ENCODE measurements around the gene NUP210.

NUP210 gene

GRCh38 chr3:13372656-13373055 is 47.5 kb downstream of the NUP210 start:
- Histone ChIP-seq H3K4me1 (ENCODE audit: control insufficient read depth, insufficient read depth, low read length, poor library complexity, severe bottlenecking) (peaks cover 8% of the 10 kb centered on the region), H3K27ac (ENCODE audit: low read depth, low read length, severe bottlenecking) (no peak overlapping the region), H3K9me3 (ENCODE audit: control insufficient read depth, low read length) (no peaks in the 10 kb centered on the region), H3K4me3 (ENCODE audit: extremely low read depth, insufficient read depth, low read length, poor library complexity, severe bottlenecking) (no peak overlapping the region), H3K36me3 (ENCODE audit: control insufficient read depth, insufficient read depth, low read length) (no peaks in the 10 kb centered on the region)
- WGBS, 2 experiments (ENCODE audit: insufficient coverage in 2 of 2): 89 to 92% methylated on average over 3 to 8 of the region's 8 CpGs

- Histone ChIP-seq H3K9me3 (ENCODE audit: control insufficient read depth, low read length) (no peaks in the 10 kb centered on the region), H3K4me1 (ENCODE audit: control insufficient read depth, insufficient read depth, low read length, poor library complexity, severe bottlenecking) (peaks cover 8% of the 10 kb centered on the region), H3K4me3 (ENCODE audit: extremely low read depth, insufficient read depth, low read length, poor library complexity, severe bottlenecking) (no peak overlapping the region), H3K27ac (ENCODE audit: low read depth, low read length, severe bottlenecking) (no peak overlapping the region), H3K36me3 (ENCODE audit: control insufficient read depth, insufficient read depth, low read length) (no peaks in the 10 kb centered on the region)
- WGBS, 2 experiments (ENCODE audit: insufficient coverage in 2 of 2): 92 to 96% methylated on average over 4 of the region's 4 CpGs
Measured at GRCh38 chr3:13372126-13372525, 48.0 kb downstream of the NUP210 start.

GRCh38 chr3:13371100-13372075 is 48.7 kb downstream of the NUP210 start:
- WGBS, 2 experiments (ENCODE audit: insufficient coverage in 2 of 2): 87 to 92% methylated on average over 16 to 17 of the region's 17 CpGs
- Histone ChIP-seq H3K36me3 (ENCODE audit: control insufficient read depth, insufficient read depth, low read length) (no peaks in the 10 kb centered on the region), H3K4me1 (ENCODE audit: control insufficient read depth, insufficient read depth, low read length, poor library complexity, severe bottlenecking) (peaks cover 8% of the 10 kb centered on the region)

GRCh38 chr3:13370609-13371008 is 49.5 kb downstream of the NUP210 start:
- Histone ChIP-seq H3K9me3 (ENCODE audit: control insufficient read depth, low read length) (no peaks in the 10 kb centered on the region), H3K27ac (ENCODE audit: low read depth, low read length, severe bottlenecking) (no peak overlapping the region), H3K36me3 (ENCODE audit: control insufficient read depth, insufficient read depth, low read length) (no peaks in the 10 kb centered on the region), H3K4me1 (ENCODE audit: control insufficient read depth, insufficient read depth, low read length, poor library complexity, severe bottlenecking) (peaks cover 8% of the 10 kb centered on the region), H3K4me3 (ENCODE audit: extremely low read depth, insufficient read depth, low read length, poor library complexity, severe bottlenecking) (no peak overlapping the region)
- WGBS, 2 experiments (ENCODE audit: insufficient coverage in 2 of 2): 88 to 89% methylated on average over 10 of the region's 10 CpGs

More at GRCh38 chr3:13371100-13372075, 48.7 kb downstream of the NUP210 start:
- Histone ChIP-seq H3K4me3 (ENCODE audit: extremely low read depth, insufficient read depth, low read length, poor library complexity, severe bottlenecking) (no peak overlapping the region), H3K9me3 (ENCODE audit: control insufficient read depth, low read length) (no peaks in the 10 kb centered on the region), H3K27ac (ENCODE audit: low read depth, low read length, severe bottlenecking) (no peak overlapping the region)

GRCh38 chr3:13370055-13370454 is 50.1 kb downstream of the NUP210 start:
- Histone ChIP-seq H3K4me3 (ENCODE audit: extremely low read depth, insufficient read depth, low read length, poor library complexity, severe bottlenecking) (no peak overlapping the region), H3K36me3 (ENCODE audit: control insufficient read depth, insufficient read depth, low read length) (no peaks in the 10 kb centered on the region), H3K9me3 (ENCODE audit: control insufficient read depth, low read length) (no peaks in the 10 kb centered on the region), H3K4me1 (ENCODE audit: control insufficient read depth, insufficient read depth, low read length, poor library complexity, severe bottlenecking) (peaks cover 12% of the 10 kb centered on the region), H3K27ac (ENCODE audit: low read depth, low read length, severe bottlenecking) (no peak overlapping the region)
- WGBS, 2 experiments (ENCODE audit: insufficient coverage in 2 of 2): 69 to 89% methylated on average over 1 to 3 of the region's 3 CpGs

- no peak overlapping the region for H3K4me3 ChIP-seq (ENCODE audit: extremely low read depth, insufficient read depth, low read length, poor library complexity, severe bottlenecking)
- no peak overlapping the region for H3K27ac ChIP-seq (ENCODE audit: low read depth, low read length, severe bottlenecking)
- H3K9me3 ChIP-seq (ENCODE audit: control insufficient read depth, low read length): no peaks in the 10 kb centered on the region
- H3K36me3 ChIP-seq (ENCODE audit: control insufficient read depth, insufficient read depth, low read length): no peaks in the 10 kb centered on the region
- 90 to 97% methylated on average over 3 to 4 of the region's 6 CpGs for WGBS, 2 experiments (ENCODE audit: insufficient coverage in 2 of 2)
- peaks cover 18% of the 10 kb centered on the region for H3K4me1 ChIP-seq (ENCODE audit: control insufficient read depth, insufficient read depth, low read length, poor library complexity, severe bottlenecking)
Measured at GRCh38 chr3:13368834-13369233, 51.3 kb downstream of the NUP210 start.

- Histone ChIP-seq H3K4me1 (ENCODE audit: control insufficient read depth, insufficient read depth, low read length, poor library complexity, severe bottlenecking) (peaks cover 18% of the 10 kb centered on the region), H3K27ac (ENCODE audit: low read depth, low read length, severe bottlenecking) (no peak overlapping the region), H3K9me3 (ENCODE audit: control insufficient read depth, low read length) (no peaks in the 10 kb centered on the region), H3K4me3 (ENCODE audit: extremely low read depth, insufficient read depth, low read length, poor library complexity, severe bottlenecking) (no peak overlapping the region), H3K36me3 (ENCODE audit: control insufficient read depth, insufficient read depth, low read length) (no peaks in the 10 kb centered on the region)
- 86 to 98% methylated on average over 5 to 6 of the region's 7 CpGs for WGBS, 2 experiments (ENCODE audit: insufficient coverage in 2 of 2)
Measured at GRCh38 chr3:13367728-13368127, 52.4 kb downstream of the NUP210 start.

- Histone ChIP-seq H3K27ac (ENCODE audit: low read depth, low read length, severe bottlenecking) (no peak overlapping the region), H3K4me3 (ENCODE audit: extremely low read depth, insufficient read depth, low read length, poor library complexity, severe bottlenecking) (no peak overlapping the region), H3K36me3 (ENCODE audit: control insufficient read depth, insufficient read depth, low read length) (no peaks in the 10 kb centered on the region), H3K4me1 (ENCODE audit: control insufficient read depth, insufficient read depth, low read length, poor library complexity, severe bottlenecking) (peaks cover 11% of the 10 kb centered on the region), H3K9me3 (ENCODE audit: control insufficient read depth, low read length) (no peaks in the 10 kb centered on the region)
- WGBS, 2 experiments (ENCODE audit: insufficient coverage in 2 of 2): 89 to 93% methylated on average over 20 to 24 of the region's 24 CpGs
Measured at GRCh38 chr3:13365390-13366379, 54.4 kb downstream of the NUP210 start.

- Histone ChIP-seq H3K27ac (ENCODE audit: low read depth, low read length, severe bottlenecking) (no peak overlapping the region), H3K36me3 (ENCODE audit: control insufficient read depth, insufficient read depth, low read length) (no peaks in the 10 kb centered on the region), H3K4me3 (ENCODE audit: extremely low read depth, insufficient read depth, low read length, poor library complexity, severe bottlenecking) (no peak overlapping the region), H3K9me3 (ENCODE audit: control insufficient read depth, low read length) (no peaks in the 10 kb centered on the region), H3K4me1 (ENCODE audit: control insufficient read depth, insufficient read depth, low read length, poor library complexity, severe bottlenecking) (peaks cover 11% of the 10 kb centered on the region)
- WGBS, 2 experiments (ENCODE audit: insufficient coverage in 2 of 2): 73 to 79% methylated on average over 10 of the region's 12 CpGs
Measured at GRCh38 chr3:13364602-13365271, 55.4 kb downstream of the NUP210 start.

GRCh38 chr3:13362551-13362950 is 57.6 kb downstream of the NUP210 start:
- 89 to 98% methylated on average over 6 to 8 of the region's 8 CpGs for WGBS, 2 experiments (ENCODE audit: insufficient coverage in 2 of 2)
- H3K36me3 ChIP-seq (ENCODE audit: control insufficient read depth, insufficient read depth, low read length): no peaks in the 10 kb centered on the region

More at GRCh38 chr3:13362551-13362950, 57.6 kb downstream of the NUP210 start:
- no peak overlapping the region for H3K27ac ChIP-seq (ENCODE audit: low read depth, low read length, severe bottlenecking)
- no peak overlapping the region for H3K4me3 ChIP-seq (ENCODE audit: extremely low read depth, insufficient read depth, low read length, poor library complexity, severe bottlenecking)
- no peaks in the 10 kb centered on the region for H3K9me3 ChIP-seq (ENCODE audit: control insufficient read depth, low read length)
- H3K4me1 ChIP-seq (ENCODE audit: control insufficient read depth, insufficient read depth, low read length, poor library complexity, severe bottlenecking): peaks cover 11% of the 10 kb centered on the region

All from mesodermal cell (in vitro differentiated cells).